NB4 (cell line): Measurements from ENCODE around the gene SCEL.

Experiments
- POLR2A ChIP-seq: IDR thresholded peaks from 2 replicates; pipeline ENCODE4 v1.6.1; 2011; ENCODE audit warnings: mild to moderate bottlenecking; ENCODE audit not compliant: insufficient read length; ENCODE audit errors: extremely low read depth
- TF ChIP-seq, protein P1 (sequence below): IDR thresholded peaks from one replicate; pipeline ENCODE4 v1.5.1; 2012; ENCODE audit warnings: low read depth, low read length

DNA sequence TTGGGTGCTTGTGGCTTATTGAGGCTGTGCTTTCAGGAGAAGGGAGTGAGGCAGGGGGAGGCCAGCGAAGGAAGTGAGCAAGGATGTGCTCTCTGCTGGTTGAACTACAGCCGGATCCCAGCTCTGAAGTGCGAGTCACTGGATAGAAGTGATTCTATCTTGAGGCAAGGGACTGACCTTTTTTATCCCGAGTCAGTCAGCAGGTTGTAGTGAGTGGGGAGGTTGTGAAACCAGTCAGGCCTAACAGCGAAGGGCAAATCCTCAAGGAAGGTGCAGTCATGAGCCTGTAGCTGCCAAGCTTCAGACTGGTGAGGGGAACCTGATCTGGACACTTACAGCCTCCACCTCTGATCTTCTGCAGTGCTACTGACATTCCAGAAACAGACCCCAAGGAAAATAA is 18.6 kb downstream of the SCEL start:
- TF ChIP-seq, protein P1, sequence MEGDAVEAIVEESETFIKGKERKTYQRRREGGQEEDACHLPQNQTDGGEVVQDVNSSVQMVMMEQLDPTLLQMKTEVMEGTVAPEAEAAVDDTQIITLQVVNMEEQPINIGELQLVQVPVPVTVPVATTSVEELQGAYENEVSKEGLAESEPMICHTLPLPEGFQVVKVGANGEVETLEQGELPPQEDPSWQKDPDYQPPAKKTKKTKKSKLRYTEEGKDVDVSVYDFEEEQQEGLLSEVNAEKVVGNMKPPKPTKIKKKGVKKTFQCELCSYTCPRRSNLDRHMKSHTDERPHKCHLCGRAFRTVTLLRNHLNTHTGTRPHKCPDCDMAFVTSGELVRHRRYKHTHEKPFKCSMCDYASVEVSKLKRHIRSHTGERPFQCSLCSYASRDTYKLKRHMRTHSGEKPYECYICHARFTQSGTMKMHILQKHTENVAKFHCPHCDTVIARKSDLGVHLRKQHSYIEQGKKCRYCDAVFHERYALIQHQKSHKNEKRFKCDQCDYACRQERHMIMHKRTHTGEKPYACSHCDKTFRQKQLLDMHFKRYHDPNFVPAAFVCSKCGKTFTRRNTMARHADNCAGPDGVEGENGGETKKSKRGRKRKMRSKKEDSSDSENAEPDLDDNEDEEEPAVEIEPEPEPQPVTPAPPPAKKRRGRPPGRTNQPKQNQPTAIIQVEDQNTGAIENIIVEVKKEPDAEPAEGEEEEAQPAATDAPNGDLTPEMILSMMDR = no peak
- TF ChIP-seq POLR2A = no peak
